GM12878 (cell line): ENCODE data around the gene PINK1. TPM values are rescaled to one million over a fixed set of nuclear protein-coding genes. Genes with fewer than 3 reads are reported as not detected.

Source experiments
- E2F4 ChIP-seq: IDR thresholded peaks from 2 replicates; pipeline ENCODE4 v1.6.1; 2012; ENCODE audit warnings: low read depth, low read length, improper control_type of control experiment
- E2F8 ChIP-seq: fragments of 450-650 bp; IDR thresholded peaks from 2 replicates; pipeline ENCODE4 v1.6.1; 2018; ENCODE audit warnings: mild to moderate bottlenecking, low read depth, moderate library complexity; ENCODE audit not compliant: partially characterized antibody
- ESRRA ChIP-seq: IDR thresholded peaks from 2 replicates; pipeline ENCODE4 v1.6.1; 2012; ENCODE audit warnings: mild to moderate bottlenecking, low read length, improper control_type of control experiment
- NFIC ChIP-seq: IDR thresholded peaks from 2 replicates; pipeline ENCODE4 v1.6.1; 2012; ENCODE audit warnings: low read depth, mild to moderate bottlenecking, inconsistent platforms, low read length, moderate library complexity
- NKRF ChIP-seq: fragments of 450-650 bp; conservative IDR thresholded peaks from 2 replicates; pipeline ENCODE4 v1.6.1; 2017; ENCODE audit warnings: mild to moderate bottlenecking, moderate library complexity
- PAX8 ChIP-seq: fragments of 450-650 bp; IDR thresholded peaks from 2 replicates; pipeline ENCODE4 v1.6.1; 2017; ENCODE audit warnings: mild to moderate bottlenecking, moderate library complexity
- SMC3 ChIP-seq: IDR thresholded peaks from 2 replicates; pipeline ENCODE4 v1.6.1; 2011; ENCODE audit warnings: low read length, improper control_type of control experiment, borderline replicate concordance
- SUPT20H ChIP-seq: IDR thresholded peaks from 2 replicates; pipeline ENCODE4 v1.6.1; 2011; ENCODE audit warnings: low read depth, mild to moderate bottlenecking, low read length, moderate library complexity, borderline replicate concordance; ENCODE audit not compliant: control insufficient read depth
- polyA plus RNA-seq, 11 experiments: library from polyadenylated mRNA; depleted of rRNA in 4 of 11; unstranded in 6 of 11; stranded (reverse) in 5 of 11; fragments of >200 nt; fragmentation: Nextera tagmentation in 4 of 11; fragmentation: Illumina TruSeq in 1 of 11; extraction: Ambion mirVana in 4 of 11; extraction: Trizol in 1 of 11; gene quantifications; 1 replicate in 1 of 11; 2 replicates in 10 of 11; pipeline versions ENCODE4 v1.2.1 to v1.2.3, GENCODE V29; 2011 to 2016; ENCODE audit warnings: inconsistent platforms in 2 of 11, missing spikeins in 2 of 11, low read depth in 1 of 11
- total RNA-seq, 4 experiments: library from RNA; depleted of rRNA in 3 of 4; stranded (reverse); fragments of >200 nt in 3 of 4; fragmentation: Illumina TruSeq in 1 of 4; extraction: Trizol in 1 of 4; gene quantifications; 2 replicates each; pipeline versions ENCODE4 v1.2.1 to v1.2.3, GENCODE V29; 2013 to 2021
- TF ChIP-seq, protein P1 (sequence below): fragments of 150-350 bp; IDR thresholded peaks from 2 replicates; pipeline ENCODE4 v1.6.1; 2014; ENCODE audit warnings: mild to moderate bottlenecking, low read depth, low read length

Gene PINK1
- total and polyA plus RNA-seq, 10 of the 15 experiments (the other 5 are each of a cell fraction or from before 2014, with no cell fraction given) = 0.42 to 4.4 (median 1.9) TPM; not detected in 1

GRCh38 chr1:20663969-20664715 lies 30.9 kb downstream of the PINK1 start (continued):
- TF ChIP-seq E2F8 = no peak
- TF ChIP-seq SUPT20H = no peak
- TF ChIP-seq, protein P1, sequence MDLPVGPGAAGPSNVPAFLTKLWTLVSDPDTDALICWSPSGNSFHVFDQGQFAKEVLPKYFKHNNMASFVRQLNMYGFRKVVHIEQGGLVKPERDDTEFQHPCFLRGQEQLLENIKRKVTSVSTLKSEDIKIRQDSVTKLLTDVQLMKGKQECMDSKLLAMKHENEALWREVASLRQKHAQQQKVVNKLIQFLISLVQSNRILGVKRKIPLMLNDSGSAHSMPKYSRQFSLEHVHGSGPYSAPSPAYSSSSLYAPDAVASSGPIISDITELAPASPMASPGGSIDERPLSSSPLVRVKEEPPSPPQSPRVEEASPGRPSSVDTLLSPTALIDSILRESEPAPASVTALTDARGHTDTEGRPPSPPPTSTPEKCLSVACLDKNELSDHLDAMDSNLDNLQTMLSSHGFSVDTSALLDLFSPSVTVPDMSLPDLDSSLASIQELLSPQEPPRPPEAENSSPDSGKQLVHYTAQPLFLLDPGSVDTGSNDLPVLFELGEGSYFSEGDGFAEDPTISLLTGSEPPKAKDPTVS = no peak
- TF ChIP-seq SMC3 = no peak
- no peak for TF ChIP-seq NKRF
- TF ChIP-seq E2F4 = no peak
- TF ChIP-seq NFIC = no peak
- no peak for TF ChIP-seq ESRRA
- TF ChIP-seq PAX8 = no peak
